Upper lobe of left lung (tissue), 6 donors: Measurements from ENCODE around the gene MEGF6. TPM values are rescaled to one million over a fixed set of nuclear protein-coding genes. Genes with fewer than 3 reads are reported as not detected.

Experiments used
- ATAC-seq, 2 donors: fragments of 200-7000 bp; cut with Tn5 transposase; one replicate each; pipeline ENCODE4 v1.9.1; 2022; ENCODE audit warnings: mild to moderate bottlenecking in 2 of 2, moderate library complexity in 2 of 2; ENCODE audit not compliant: low FRiP score in 2 of 2
- DNase-seq, 2 donors: peaks; one replicate each; pipeline ENCODE4 v3.0.0-alpha.2; 2019 to 2020
- H3K27ac ChIP-seq, 4 donors: fragments of 200-600 bp; sonication (generic); one replicate each; pipeline ENCODE4 v1.5.1; 2016 to 2019
- H3K27me3 ChIP-seq, 4 donors: fragments of 200-600 bp; sonication (generic); one replicate each; pipeline ENCODE4 v1.5.1; 2017 to 2019
- H3K36me3 ChIP-seq, 4 donors: fragments of 200-600 bp; sonication (generic); one replicate each; pipeline ENCODE4 v1.5.1; 2016 to 2019
- H3K4me1 ChIP-seq, 4 donors: fragments of 200-600 bp; sonication (generic); one replicate each; pipeline ENCODE4 v1.5.1; 2018 to 2019
- H3K4me3 ChIP-seq, 4 donors: fragments of 200-600 bp; sonication (generic); one replicate each; pipeline ENCODE4 v1.5.1; 2017 to 2019; ENCODE audit warnings: mild to moderate bottlenecking in 2 of 4, moderate library complexity in 1 of 4
- H3K9me3 ChIP-seq, 4 donors: fragments of 200-600 bp; sonication (generic); one replicate each; pipeline ENCODE4 v1.5.1; 2018 to 2019
- CTCF ChIP-seq, 6 experiments: fragments of 450-650 bp in 4 of 6; fragments of 200-600 bp in 2 of 6; sonication (generic) in 2 of 6; IDR thresholded peaks; one replicate each; pipeline ENCODE4 v1.5.1; 2016 to 2019; ENCODE audit warnings: antibody characterized with exemption in 6 of 6
- EP300 ChIP-seq, 4 donors: sonication (generic); formaldehyde crosslinking; IDR thresholded peaks; one replicate each; pipeline ENCODE4 v1.5.1; 2017; ENCODE audit warnings: antibody characterized with exemption in 4 of 4, control low read depth in 2 of 4
- POLR2A ChIP-seq, 4 donors: fragments of 450-650 bp; IDR thresholded peaks; one replicate each; pipeline ENCODE4 v1.5.1; 2016 to 2017; ENCODE audit warnings: antibody characterized with exemption in 4 of 4, mild to moderate bottlenecking in 2 of 4
- POLR2AphosphoS5 ChIP-seq, 2 donors: sonication (generic); formaldehyde crosslinking; IDR thresholded peaks; one replicate each; pipeline ENCODE4 v1.5.1; 2017; ENCODE audit warnings: antibody characterized with exemption in 2 of 2
- WGBS, 2 donors: methylation state at CpG; one replicate each; pipeline ENCODE4 v1.1.5; 2017 to 2018; 5-methylcytosine and 5-hydroxymethylcytosine counted together
- total RNA-seq, 6 donors: library from RNA; depleted of rRNA in 4 of 6; stranded (reverse); fragments of >200 nt in 4 of 6; gene quantifications; one replicate each; pipeline versions ENCODE4 v1.1.0 to v1.2.1, GENCODE V29; 2016 to 2021
- donor health status: DM: no; HTN: no; CAD: no; lungs with moderate emphysema.
- donor health status: DM: no; HTN: yes; CAD: no; lungs with severe emphysema.

Gene MEGF6
- total RNA-seq, 6 donors from 2014 or later: 23.8 to 128 (median 83.5) TPM

GRCh38 chr1:3598051-3598491, 13.2 kb downstream of the MEGF6 start:
- DNase-seq: peak; percentile 71 to 90

GRCh38 chr1:3597599-3597964, 13.7 kb downstream of the MEGF6 start:
- no peak for TF ChIP-seq CTCF (IDR thresholded peaks at IDR 0.05)
- no peak for TF ChIP-seq EP300 (IDR thresholded peaks at IDR 0.05)
- no peak for TF ChIP-seq POLR2AphosphoS5 (IDR thresholded peaks at IDR 0.05)
- no peak for TF ChIP-seq POLR2A (IDR thresholded peaks at IDR 0.05)
- WGBS, 2 donors: 36 to 50% methylated on average over 6 to 7 of the region's 11 CpGs
- Histone ChIP-seq H3K4me3 (peak overlapping the region in 1 of 4 donors; percentile 42), H3K4me1 (peaks cover 26 to 54% (median 40%) of the 10 kb centered on the region in 4 donors), H3K9me3 (no peaks in the 10 kb centered on the region), H3K36me3 (no peaks in the 10 kb centered on the region), H3K27ac (no peak overlapping the region), H3K27me3 (no peaks in the 10 kb centered on the region)
- ATAC-seq (no peak), DNase-seq (peak in 1 of 2 donors; percentile 42)

More at GRCh38 chr1:3598051-3598491, 13.2 kb downstream of the MEGF6 start:
- H3K4me3 ChIP-seq: peak overlapping the region in 3 of 4 donors; percentile 18 to 42 (median 22)
- TF ChIP-seq POLR2A (IDR thresholded peaks at IDR 0.05) (no peak), CTCF (IDR thresholded peaks at IDR 0.05) (no peak), POLR2AphosphoS5 (IDR thresholded peaks at IDR 0.05) (no peak), EP300 (IDR thresholded peaks at IDR 0.05) (no peak)
- H3K4me1 ChIP-seq: peaks cover 26 to 56% (median 45%) of the 10 kb centered on the region in 4 donors
- H3K27me3 ChIP-seq: no peaks in the 10 kb centered on the region
- ATAC-seq: peak in 1 of 2 donors; percentile 31
- WGBS, 2 donors: 25 to 38% methylated on average over 6 to 9 of the region's 26 CpGs
- no peaks in the 10 kb centered on the region for H3K36me3 ChIP-seq
- H3K9me3 ChIP-seq: no peaks in the 10 kb centered on the region
- peak overlapping the region in 2 of 4 donors; percentile 5 to 17 for H3K27ac ChIP-seq

- Histone ChIP-seq H3K9me3 (no peaks in the 10 kb centered on the region), H3K27me3 (no peaks in the 10 kb centered on the region), H3K4me3 (peak overlapping the region in 1 of 4 donors; percentile 42), H3K27ac (no peak overlapping the region), H3K36me3 (no peaks in the 10 kb centered on the region), H3K4me1 (peaks cover 26 to 47% (median 37%) of the 10 kb centered on the region in 4 donors)
- WGBS, 2 donors: 69 to 77% methylated on average over 13 to 16 of the region's 29 CpGs
- peak in 1 of 2 donors; percentile 68 for DNase-seq
- ATAC-seq: no peak
- no peak for TF ChIP-seq EP300 (IDR thresholded peaks at IDR 0.05)
- TF ChIP-seq CTCF (IDR thresholded peaks at IDR 0.05): no peak
- TF ChIP-seq POLR2AphosphoS5 (IDR thresholded peaks at IDR 0.05): no peak
- TF ChIP-seq POLR2A (IDR thresholded peaks at IDR 0.05): no peak
These were observed 14.4 kb downstream of the MEGF6 start for GRCh38 chr1:3596663-3597598.

- Histone ChIP-seq H3K27ac (no peak overlapping the region), H3K9me3 (no peaks in the 10 kb centered on the region), H3K4me1 (peaks cover 28 to 43% (median 38%) of the 10 kb centered on the region in 4 donors), H3K4me3 (no peak overlapping the region), H3K27me3 (no peaks in the 10 kb centered on the region), H3K36me3 (no peaks in the 10 kb centered on the region)
- whole genome bisulfite sequencing, 2 donors: 93% methylated on average over 7 of the region's 7 CpGs; no CpG with 5 or more reads in 1 of the 2 donors
- TF ChIP-seq POLR2A (IDR thresholded peaks at IDR 0.05) (no peak), POLR2AphosphoS5 (IDR thresholded peaks at IDR 0.05) (no peak), EP300 (IDR thresholded peaks at IDR 0.05) (no peak), CTCF (IDR thresholded peaks at IDR 0.05) (no peak)
- peak in 1 of 2 donors; percentile 61 for DNase-seq
- ATAC-seq: no peak
These were observed 15.4 kb downstream of the MEGF6 start for GRCh38 chr1:3595949-3596348.
